Stimulated activated CD4-positive, alpha-beta T cell treated with anti-CD3 and anti-CD28 coated beads, TNF-alpha, amount 100 ng/mL, for 1 hour (primary cell): Measurements from ENCODE around the gene POT1.

ENCODE experiments used
- DNase-seq, 3 donors: peaks; one replicate each; pipeline ENCODE4 v3.0.0-alpha.2; 2020; ENCODE audit warnings: low read depth in 3 of 3, low spot score in 1 of 3

Gene POT1

DNA sequence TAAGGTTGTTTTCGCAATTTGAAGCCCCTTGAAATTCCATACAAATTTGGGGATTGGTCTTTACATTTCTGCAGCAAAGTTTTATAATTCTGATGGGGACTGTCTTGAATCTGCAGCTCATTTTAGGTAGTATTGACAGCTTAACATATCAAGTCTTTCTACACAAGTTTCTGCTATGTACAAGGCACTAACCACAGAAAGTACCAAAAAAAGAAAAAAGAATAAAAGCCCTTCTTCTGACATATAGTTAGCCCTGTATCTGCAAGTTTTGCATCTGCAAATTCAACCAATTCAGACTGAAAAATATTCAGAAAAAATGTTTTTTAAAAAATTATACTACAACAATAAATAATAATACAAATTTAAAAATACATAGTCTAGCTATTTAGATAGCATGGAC is 15.3 kb downstream of the POT1 start:
- no peak for DNase-seq

DNA sequence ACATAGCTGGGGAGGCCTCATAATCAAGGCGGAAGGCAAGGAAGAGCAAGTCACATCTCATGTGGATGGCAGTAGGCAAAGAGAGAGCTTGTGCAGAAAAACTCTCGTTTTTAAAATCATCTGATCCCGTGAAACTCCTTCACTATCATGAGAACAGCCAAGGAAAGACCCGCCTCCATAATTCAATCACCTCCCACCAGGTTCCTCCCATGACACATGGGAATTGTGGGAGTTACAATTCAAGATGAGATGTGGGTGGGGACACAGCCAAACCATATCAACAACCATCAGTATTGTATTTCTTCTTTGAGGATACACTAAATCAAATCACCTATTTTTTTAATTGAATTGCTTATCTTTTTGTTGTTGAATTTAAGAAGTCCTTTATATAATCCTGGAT is 16.7 kb downstream of the POT1 start:
- DNase-seq = no peak

DNA sequence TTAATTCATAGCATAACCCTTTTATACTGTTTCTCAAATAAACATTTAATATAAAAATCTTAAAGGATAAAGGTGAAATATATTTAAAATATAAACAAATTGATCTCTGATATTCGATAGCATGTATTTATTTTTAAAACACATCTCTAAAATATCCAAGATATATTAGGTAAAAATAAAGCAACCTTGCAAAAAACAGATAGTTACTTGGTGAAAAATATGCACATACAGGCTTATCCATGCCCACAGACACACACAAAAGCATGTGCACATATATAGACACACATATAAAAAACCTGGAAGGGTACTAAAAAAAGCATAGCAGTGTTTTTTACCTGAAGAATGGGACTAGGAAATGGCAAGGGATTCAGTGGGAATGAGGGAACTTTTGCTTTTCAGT is 19.8 kb downstream of the POT1 start:
- no peak for DNase-seq

DNA sequence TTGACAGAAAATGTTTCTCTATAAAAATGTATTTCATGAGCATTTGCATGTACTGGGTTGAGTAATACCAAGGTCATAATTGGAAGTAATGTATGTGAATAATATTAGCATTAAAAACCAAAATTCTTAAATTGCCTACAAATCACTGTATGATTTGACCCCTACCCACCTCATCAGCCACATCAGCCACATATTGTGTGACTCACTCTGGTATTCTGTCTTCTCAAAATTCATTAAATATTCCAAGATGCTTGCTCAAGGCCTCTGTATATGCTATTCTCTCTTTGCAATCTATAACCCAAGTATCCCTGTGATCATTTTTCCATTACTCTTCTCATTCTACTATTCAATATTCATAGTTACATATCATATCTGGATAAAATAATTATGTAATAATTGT is 21.4 kb downstream of the POT1 start:
- no peak for DNase-seq

DNA sequence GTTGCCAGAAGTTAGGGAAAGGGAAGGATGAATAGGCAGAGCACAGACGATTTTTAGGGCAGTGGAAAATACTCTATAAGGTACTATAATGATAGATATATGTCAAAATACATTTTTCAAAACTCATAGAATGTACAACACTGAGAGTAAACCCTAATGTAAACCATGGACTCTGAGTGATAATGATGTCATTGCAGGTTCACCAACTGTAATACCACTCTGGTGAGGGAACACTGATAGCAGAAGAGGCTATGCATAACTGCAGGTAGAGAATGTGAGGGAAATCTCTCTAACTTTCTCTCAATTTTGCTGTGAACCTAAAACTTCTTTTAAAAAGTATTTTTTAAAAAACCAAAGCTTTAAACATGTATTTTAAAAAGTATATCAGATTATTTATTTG is 22.1 kb downstream of the POT1 start:
- DNase-seq = no peak

DNA sequence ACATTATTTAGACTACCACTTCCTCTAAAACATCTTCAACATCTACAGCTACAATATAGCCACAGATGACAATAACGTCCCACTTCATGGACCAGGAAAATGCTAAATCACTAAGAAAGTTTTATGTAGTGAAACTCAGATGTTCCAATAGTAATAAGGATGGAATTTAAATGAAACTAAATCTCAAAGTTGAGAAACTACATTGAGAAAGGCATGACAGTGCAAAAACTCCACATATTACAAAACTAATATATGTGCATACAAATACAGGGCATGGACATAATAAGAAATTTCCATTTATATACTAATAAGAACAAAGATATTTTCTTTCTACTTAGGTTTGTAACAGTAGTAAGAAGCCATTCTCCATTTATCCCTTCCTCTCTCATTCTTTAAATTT is 31.1 kb downstream of the POT1 start:
- no peak for DNase-seq

DNA sequence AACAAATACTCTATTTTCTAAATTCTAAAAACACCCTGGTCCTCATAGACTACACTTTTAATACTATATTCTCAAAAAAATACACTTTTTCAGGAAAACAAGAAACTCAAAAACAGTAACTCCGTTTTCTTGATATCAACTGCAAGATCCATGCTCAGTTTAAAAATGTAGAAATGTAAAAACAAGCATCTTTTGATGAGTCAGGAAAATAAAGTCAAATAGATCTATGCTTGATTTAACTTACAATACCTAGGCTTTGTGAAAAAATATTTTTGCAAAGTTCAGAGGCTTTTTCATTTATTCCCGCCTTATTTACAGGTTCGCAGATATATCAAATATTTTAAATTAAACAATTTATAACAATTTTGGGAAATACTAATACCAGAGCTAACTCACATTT is 33.6 kb downstream of the POT1 start:
- DNase-seq = no peak

DNA sequence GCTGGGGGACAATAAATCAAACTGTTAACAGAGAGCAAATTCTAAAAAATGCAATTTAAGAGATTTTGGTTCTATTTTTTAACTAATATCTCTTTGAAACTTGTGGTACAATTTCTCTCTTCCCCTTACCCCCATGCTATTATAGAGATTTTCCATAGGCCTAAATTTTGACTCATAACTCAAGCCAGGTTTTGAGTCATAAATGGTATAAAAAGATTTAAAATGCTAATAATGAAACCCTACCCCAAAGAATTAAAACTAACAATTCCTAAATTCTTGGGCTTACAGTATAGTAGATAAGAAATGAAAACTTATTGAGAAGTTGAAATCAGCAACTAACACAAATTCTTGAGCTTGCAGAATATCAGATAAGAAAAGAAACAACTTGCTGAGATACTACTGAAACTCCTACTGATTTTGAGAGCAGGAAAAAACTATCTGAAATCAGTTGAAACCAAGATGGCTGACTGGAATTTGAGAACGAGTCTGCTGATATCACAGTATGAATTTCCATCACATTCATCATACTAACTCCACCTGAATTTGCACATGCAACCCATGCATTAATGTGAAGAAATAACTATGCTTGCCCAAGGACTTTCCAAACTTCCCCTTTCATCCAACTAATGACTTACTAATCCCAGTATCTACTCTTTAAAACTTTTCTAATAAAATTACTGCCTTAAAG is 36.3 kb downstream of the POT1 start:
- DNase-seq = no peak

DNA sequence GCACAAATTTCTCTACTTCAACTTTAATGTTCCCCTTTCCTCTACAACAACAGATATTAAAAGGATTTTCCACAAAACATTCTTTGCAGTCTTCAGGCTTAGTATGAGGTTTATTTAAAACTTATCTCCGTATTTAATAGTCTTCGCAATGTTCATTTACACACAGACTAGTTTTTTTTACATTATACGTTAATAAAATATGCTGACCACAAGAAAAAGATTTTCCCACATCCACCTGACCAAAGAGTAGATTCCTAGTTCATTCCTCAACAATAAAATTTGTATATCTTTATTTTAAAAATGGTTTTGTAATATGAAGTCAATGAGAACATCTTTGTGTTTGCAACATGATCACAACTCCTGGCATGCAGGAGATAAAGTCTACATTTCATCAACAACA is 42.4 kb downstream of the POT1 start:
- no peak for DNase-seq

DNA sequence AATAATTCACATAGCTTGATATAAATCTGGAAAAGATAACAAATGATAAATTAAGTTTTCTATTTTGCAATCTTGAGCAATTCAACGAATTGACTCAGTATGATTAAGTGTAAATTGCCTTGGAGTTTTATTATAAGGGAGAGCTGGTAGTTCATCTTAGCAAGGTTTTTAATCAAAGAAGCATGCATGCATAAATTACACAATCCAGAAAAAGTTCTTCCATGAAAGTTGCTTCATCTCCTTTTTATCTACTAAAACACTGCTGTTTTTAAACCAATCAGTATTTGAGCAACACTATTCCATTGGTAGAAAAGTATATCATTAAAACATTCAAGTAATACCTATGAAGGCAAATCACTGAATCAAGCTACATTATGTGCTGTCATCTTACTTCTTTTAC is 47.6 kb downstream of the POT1 start:
- DNase-seq = no peak

DNA sequence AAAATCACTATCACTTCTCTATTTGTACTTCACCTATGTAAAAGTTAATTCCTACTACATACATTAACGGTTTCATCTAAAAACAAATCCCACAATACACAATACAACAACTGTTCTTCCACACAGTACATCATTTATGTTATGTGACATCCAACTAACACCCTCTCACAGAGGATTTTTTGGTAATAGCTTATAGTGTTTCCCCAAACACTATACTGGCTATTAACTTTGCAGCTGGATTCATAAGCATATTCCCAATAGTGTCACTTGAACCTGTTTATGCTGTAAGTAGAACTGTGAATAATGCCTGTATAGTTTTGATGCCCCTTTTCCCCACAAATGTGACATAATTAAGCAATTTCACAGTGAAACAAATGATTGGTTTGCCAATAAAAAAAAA is 49.9 kb downstream of the POT1 start:
- no peak for DNase-seq

DNA sequence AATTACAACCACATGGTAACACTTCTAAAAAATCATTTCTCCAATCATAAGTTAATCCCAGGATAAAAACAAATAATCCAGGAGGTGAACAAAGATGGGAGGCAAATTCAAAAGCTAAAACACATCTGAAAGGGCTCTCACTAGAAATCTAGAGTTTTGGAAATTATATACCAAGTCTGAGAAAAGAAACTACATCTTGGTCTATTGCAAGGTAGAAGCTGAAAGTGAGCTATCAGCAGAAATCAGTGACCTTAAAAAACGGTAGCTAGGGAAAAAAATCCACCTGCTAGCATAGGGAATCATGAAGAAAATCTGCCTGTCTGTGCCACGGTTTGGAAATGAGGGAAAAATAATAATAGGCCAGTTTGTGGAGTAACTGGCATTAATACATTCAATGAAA is 50.5 kb downstream of the POT1 start:
- no peak for DNase-seq

DNA sequence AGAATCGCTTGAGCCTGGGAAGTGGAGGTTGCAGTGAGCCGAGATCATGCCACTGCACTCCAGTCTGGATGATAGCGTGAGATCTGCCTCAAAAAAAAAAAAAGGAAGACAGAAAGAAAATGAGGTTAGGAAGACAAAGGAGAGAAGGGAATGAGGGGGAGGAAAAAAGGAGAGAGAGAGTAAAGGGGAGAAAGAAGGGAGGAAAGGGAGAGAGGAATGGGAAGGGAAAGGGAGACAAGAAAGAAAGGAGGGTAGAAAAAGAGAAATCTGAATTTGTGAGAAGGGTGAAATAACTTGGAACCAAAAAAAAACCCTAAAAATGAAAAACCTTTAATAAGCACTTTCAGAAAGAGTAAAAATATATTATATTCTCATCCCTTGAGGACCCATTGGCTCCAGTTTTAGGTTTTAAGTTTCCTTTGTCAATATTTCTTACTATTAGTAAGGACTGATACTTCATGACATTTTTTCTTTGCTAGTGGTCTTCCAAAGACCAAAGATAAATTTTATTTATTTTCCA is 54.9 kb downstream of the POT1 start:
- DNase-seq = no peak

DNA sequence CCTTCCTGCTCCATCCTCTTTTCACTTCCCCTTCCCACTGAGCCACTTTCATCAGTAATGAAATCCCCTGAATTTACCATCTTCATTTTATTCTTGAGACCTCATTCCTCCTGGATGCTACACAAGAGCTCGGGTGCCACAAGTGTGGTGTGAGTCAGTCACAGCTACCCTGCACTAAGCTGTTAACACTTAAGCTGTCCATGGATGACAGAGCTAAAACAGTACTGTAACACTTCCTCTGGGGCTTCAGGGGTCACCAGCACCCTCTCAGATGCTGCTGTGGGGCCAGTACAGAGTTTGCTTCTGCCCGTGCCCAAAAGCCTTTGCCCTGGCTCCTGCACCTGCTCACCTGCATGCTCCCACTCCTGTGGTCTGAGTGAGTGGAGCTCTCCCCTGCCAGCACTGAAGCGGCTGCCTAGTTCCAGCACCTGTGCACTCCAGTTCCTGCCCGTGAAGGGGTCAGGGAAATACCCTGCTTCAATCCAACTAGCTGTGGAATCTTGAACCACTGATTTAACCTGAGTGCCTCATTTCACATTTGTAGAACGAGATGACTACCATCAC is 71.9 kb downstream of the POT1 start:
- no peak for DNase-seq

DNA sequence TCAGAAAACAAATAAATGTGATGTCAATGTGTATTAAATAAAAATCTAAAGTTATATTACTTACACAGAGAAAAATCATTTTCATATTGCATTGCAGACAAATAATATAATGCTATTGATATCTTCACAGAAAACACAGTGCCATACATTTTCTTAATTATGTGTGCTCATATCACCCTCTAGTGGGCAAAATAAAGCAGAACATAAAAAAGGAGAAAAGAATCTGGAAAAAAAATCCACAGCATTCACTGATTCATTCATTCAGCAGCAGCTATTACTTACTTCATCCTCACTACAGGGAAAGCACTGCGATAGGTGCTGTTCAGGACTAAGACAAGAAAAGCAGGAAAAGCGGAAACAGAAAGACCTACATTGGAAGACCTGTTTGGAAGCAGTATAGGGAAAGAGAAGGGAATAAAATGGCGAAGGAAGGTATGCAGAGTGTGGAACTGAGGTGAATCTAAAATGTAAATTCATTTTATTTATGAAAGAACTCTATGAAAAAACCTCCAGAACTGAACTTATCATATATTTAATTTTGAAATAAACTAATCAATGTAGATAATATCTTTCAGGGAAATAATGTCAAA is 73.2 kb downstream of the POT1 start:
- DNase-seq = no peak

DNA sequence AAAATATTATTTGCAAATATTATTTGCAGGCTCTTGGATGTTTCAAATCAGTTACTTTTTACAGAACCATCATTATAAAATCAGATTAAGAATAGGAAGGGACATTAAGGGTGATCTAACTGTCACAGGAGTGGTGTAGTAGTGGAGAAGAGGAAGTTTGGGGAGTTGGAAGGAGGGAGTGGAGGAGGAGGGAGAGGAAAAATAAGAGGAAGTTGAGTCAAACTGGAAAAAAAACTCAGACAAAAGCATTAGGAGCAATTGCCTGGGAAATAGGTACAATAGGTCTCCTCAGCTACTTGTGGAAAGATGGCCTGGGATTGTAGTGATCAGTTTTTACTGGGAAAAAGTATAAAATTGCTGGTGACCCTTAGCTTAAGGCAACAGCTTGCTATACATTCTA is 86.3 kb downstream of the POT1 start:
- DNase-seq = no peak

DNA sequence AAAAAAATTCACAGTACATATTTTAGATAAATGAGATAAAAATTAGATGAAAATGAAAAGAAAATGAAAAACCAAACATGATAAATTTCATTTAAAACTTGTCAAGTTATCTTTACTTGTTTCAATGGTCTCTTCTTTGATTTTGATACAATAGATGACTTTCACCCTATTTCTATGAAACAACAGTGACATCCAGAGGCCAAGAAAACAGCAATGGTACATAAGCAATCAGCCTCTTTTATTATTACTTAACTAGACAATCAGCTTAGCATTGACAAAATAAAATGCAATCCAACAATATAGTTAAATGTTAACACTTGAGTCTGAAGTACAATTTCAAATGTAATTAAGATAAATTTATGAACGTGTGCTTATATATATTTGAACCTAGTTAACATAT is 89.2 kb downstream of the POT1 start:
- DNase-seq = no peak

DNA sequence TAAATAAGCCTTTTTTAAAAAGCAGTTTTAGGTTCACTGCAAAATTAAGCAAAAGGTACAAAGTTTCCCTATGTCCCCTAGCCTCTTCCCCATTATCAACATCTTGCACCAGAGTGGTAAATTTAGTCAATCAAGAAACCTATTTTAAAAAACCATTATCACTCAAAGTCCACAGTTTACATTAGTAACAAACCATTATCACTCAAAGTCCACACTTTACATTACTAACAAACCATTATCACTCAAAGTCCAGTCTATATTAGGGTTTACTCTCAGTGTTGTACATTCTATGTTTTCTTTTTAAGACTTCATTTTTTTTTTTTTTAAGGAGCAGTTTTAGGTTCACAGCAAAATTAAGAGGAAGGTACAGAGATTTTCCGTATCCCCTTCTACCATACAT is 89.9 kb downstream of the POT1 start:
- DNase-seq = no peak

DNA sequence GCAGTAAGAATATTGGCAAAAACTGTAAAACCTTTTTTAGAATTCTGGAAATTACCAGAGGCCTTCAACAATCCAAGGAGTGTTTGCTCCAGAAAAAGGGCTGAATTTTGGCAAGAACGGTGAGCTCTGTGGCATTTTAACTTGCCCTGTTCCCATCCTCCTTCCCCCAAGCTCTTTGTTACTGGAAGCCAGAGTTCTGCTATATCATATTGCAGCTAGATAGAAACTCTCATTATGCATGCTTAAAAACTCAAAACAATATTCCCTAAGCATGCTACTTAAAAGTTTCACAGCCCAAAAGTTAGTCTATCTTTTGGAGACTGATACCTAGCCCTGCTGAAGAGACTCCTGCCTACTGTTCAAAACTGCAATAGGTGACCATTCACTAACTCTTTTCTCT is 93.5 kb downstream of the POT1 start:
- no peak for DNase-seq

DNA sequence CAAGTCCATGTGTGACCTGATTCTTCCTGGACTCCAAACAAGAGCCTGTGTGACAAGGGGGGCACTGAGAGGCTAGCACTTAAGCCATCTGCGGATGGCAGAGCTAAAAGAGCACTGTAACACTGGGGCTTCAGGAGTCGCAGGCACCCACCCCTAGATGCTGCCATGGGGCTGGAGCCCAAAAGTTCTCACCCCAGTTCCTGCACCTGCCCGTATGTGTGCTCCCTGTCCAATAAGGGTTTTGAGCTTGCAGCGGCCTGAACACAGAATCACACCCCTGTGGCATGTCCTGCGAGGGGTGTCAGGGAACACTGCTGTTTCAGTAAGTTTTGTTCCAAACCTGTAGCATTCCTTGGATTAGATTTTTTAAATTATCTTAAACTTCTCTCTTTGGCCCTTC is 110.8 kb downstream of the POT1 start:
- DNase-seq = no peak

DNA sequence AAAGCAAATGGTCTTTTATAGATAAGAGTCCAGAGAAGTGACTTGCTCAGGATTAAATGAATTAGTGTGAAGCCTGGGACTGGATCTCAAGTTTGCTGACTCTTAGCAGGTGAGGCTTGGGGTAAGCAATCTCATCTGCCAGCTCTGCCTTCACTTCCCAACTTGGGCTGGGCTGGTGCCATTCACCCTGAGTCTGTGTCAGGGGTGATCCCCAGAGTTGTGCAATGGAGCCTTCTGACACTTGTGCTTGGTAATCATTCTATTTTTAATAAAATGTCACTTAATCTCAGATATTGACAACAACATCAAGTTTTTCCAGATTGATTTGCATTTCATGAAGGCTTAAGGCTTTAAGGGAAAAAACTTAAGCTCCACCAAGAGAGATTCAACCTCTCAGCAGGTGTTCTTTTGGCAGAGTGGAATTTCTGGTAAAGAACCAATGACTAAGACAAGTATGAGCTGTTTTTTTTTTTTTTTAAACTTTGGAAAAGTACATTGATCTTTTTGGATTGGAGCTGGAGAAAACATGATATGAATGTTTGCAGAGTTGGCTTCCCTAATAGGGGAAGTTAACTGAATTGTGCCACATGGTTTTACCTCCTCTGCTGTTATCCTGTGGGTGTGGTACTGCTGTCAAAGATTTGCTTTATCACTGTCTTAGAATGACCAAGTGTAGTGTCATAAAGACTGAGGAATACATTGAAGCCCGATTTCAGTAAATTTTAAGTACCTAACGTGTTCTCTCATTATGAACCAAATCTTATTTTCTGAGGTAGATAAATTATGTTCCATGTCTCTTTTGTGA is 115.4 kb downstream of the POT1 start:
- DNase-seq = no peak

DNA sequence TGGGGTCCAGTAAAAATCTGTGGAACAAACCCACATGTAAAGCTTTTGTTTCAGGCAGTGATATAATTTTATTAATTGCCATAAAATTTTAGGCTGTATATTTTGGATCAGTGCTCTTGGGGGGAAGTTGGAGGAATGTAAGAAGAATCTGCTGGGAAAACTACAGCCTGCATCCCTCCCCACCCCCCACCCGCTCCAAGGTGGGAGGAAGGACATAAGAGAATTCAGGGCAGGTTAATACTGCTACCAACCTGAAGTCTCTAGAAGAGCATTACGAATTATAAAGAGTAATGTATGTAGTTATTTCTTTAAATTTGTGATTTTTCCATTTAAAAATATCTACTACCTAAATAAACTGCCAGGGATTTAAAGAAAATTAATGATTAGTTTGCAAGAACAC is 116.9 kb downstream of the POT1 start:
- DNase-seq = no peak
